HG03457 (cell line): ENCODE measurements around the gene ZNF148.
A peak's percentile ranks its signal among the peaks of the same experiment; 100 is the strongest.
"Not testable (repeated sequence)": the region's sequence is repeated elsewhere in the genome, so short reads cannot be mapped to it uniquely, and the experiment has no call there.

Experiments used
- ATAC-seq: cut with Tn5 transposase; IDR thresholded peaks from one replicate; pipeline ENCODE4 v1.9.1; 2021; ENCODE audit warnings: moderate number of reproducible peaks; ENCODE audit not compliant: unreplicated experiment

ZNF148 gene

GRCh38 chr3:125378762-125379161 lies 3.6 kb upstream of the ZNF148 start:
- ATAC-seq = no peak

DNA sequence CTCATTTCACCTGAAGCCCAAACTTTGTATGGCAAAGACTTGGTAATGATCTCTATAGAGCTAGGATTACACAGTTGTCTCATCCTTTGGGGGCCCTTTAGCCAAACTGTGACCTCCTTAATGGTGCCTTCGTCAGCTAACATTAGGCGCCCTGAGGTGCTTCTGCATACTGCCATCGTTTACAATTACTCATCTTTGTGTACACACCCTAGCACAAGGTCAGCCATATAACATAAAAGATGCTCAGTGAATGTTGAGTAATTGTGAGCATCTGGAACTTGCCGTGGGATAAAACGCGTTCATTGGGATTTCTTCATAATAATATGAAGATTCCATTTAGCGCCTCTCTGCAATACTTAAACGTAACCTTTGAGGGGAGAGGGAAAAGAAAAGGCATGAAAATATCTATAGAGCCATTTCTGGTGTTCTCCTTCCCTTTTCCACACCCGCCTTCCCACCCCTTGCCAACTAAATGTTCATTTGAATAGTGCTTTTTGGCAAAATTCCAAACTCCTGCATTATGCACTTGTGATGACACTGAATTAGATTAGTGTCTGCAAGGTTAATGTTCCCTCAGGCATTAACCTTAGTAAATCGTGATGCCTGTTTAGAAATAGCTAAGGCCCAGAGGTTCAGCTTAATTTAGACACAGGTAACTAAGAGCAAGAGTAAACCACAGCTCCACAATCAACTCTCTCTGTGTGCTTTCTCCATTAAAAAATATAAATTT lies 990 bp upstream of the ZNF148 start:
- no peak for ATAC-seq

GRCh38 chr3:125374501-125374995 lies 577 bp downstream of the ZNF148 start:
- ATAC-seq = no peak

DNA sequence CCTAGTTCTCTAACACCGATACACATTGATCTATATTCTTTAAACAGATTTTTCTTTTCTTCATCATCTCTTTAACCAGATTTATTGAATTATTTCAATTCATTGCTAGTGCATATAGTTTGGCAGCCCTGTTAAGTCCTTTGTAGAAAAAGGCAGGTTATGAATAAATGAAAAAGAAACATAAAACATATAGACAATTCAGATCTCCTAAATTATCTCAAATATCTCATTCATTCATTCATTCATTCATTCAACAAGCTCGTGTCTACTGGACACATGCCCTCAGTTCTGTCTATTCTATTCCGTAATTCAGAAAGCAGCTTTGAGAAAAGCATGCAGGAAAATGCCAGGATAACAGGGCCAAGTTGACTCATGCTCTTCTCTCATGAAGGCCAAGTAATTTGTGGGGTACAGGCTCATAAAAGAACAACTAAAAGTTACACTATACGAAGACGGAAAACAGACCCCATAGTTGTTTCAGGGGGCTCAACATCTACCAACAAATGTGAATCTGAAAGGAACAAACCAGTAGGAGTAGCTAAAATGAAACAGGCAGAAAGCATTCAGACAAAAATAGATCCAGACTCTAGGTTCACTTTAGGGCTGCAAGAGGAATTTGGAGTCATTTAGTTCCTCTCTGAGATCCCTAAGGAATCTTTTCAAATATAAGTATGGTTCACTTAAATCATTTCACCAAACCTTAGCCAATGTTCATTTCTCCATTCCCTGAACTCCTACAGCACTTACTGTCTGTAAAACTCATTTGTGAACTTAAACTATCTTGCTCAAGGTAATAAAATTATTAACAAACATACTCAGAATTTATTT lies 7.5 kb downstream of the ZNF148 start:
- no peak for ATAC-seq

- ATAC-seq = no peak
Observed at GRCh38 chr3:125366132-125366531, 9.0 kb downstream of the ZNF148 start.

- no peak for ATAC-seq
Observed at GRCh38 chr3:125359700-125360099, 15.4 kb downstream of the ZNF148 start.

- ATAC-seq = no peak
Observed at GRCh38 chr3:125358923-125359322, 16.2 kb downstream of the ZNF148 start.

GRCh38 chr3:125357837-125358236 lies 17.3 kb downstream of the ZNF148 start:
- ATAC-seq = no peak

GRCh38 chr3:125357032-125357658 lies 18.0 kb downstream of the ZNF148 start:
- peak; percentile 52 for ATAC-seq

GRCh38 chr3:125356140-125357026 lies 18.7 kb downstream of the ZNF148 start:
- ATAC-seq = no peak

DNA sequence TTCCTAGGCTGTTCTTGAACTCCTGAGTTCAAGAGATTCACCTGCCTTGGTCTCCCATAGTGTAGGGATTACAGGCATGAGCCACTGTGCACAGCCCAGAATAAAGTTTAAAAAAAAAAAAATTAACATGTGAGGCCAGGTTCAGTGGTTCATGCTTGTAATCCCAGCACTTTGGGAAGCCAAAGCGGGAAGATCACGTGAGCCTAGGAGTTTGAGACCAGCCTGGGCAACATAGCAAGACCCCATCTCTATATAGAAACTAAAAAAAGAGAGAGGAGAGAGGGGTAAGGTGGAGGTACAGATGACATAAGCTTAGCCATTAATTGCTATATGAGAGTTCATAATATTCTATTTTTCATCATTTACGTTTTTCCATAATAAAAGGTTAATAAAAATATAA lies 21.5 kb downstream of the ZNF148 start:
- no peak for ATAC-seq

GRCh38 chr3:125353128-125353527 lies 22.0 kb downstream of the ZNF148 start:
- no peak for ATAC-seq

DNA sequence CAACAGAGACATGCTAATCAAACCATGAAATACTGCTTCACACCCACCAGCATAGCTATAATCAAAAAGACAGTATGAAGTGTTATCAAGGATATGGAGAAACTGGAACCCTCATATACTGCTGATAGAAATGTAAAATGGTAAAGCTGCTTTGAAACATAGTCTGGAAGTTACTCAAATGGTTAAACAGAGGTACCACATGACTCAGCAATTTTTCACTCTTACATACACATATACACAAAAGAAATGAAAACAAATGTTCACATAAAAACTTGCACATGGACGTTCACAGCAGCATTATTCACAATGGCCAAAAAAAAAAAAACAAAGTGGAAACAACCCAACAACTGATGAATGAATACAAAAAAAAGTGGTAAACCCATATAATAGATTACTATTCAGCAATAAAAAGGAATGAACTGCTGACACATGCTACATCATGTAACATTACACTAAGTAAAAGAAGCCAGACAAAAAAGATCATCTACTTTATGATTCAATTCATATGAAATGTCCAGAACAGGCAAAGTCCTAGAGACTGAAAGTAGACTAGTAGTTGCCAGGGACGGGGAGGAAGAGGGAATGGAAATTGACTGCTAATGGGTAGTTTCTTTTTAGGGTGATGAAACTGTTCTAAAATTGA lies 23.2 kb downstream of the ZNF148 start:
- no peak for ATAC-seq

DNA sequence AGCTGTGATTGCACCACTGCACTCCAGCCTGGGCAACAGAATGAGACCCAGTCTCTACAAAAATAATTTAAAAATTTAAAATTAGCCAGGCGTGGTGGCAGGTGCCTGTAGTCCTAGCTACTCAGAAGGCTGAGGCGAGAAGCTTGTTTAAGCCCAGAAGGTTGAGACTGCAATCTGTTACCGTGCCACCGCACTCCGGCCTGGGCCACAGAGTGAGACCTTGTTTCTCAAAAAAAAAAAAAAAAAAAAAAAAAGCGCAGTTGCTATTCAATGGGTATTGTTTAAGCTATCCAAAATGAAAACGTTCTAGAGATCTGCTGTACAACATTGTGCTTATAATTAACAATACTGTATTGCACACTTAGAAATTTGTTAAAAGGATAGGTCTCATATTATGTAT lies 24.0 kb downstream of the ZNF148 start:
- no peak for ATAC-seq

DNA sequence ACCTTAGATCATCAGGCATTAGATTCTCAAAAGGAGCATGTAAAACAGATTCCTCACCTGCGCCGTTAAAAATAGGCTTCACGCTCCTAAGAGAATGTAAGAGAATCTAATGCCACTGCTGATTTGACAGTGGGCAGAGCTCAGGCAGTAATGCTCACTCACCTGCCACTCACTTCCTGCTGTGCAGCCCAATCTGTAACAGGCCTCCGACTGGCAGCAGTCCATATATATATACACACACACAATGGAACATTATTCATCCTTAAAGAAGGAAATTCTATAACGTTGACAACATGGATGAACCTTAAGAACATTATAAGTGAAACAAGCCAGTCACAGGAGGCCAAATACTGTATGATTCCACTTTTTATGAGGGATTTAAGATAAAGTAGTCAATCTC lies 24.5 kb downstream of the ZNF148 start:
- no peak for ATAC-seq

DNA sequence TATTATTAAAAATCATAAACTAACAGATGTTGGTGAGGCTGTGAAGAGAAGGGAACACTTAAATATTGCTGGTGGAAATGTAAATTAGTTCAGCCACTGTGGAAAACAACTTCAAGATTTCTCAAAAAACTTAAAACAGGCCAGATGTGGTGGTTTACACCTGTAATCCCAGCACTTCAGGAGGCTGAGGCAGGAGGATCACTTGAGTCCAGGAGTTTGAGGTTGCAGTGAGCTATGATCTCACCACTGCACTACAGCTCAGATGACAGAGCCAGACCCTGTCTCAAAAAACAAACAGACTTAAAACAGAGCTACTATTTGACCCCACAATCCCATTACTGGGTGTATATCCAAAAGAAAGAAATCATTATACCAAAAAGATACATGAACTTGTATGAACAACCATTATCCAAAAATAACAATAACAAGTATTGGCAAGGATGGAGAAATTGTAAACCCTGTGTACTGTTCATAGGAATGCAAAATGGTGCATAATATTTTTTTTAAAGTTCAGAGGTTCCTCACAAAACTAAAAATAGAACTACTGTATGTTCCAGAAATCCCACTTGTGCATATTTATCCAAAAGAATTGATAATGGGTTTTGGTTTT lies 25.5 kb downstream of the ZNF148 start:
- no peak for ATAC-seq

GRCh38 chr3:125349055-125349454 lies 26.1 kb downstream of the ZNF148 start:
- ATAC-seq = no peak

GRCh38 chr3:125343367-125343766 lies 31.8 kb downstream of the ZNF148 start:
- ATAC-seq = not testable (repeated sequence)

DNA sequence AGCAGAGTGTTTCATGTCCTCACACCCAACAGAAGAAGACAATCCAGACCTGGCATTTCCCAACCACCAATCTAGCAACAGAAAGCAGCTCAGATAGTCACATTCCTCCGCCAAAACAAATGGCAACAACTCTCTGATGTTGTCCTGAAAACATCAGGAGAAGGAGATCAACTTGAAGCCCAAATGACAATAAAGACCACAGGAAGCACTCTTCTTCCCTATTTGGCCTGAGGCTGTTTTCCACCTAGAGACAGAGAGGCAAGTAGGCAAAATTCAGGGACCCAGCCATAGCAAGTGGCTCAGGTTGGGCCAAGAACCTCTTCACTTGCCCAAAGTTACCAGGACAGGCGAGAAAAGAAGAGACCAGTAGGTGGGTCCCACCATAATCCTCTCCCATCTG lies 35.0 kb downstream of the ZNF148 start:
- ATAC-seq = no peak

DNA sequence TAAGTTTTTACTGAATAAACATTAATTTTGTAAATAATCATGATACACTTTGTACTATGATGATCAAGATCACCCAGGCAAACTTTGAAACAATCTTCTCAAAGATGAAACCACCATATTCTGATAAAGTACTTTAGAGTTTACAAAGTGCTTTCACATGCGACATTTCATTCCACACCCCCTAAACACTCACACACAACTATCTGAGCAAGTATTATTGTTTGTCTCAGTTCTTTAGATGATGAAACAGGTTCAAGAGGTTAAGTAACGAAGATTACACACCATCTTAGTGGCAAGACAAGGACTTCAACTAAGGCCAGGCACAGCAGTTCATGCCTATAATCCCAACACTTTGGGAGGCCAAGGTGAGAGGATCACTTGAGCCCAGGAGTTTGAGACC lies 37.6 kb downstream of the ZNF148 start:
- no peak for ATAC-seq
